Glutamatergic neuron (in vitro differentiated cells): ENCODE data around the gene TNNC2. TPM values are rescaled to one million over a fixed set of nuclear protein-coding genes. Genes with fewer than 3 reads are reported as not detected.

Experiments
- DNase-seq: peaks from one replicate; pipeline ENCODE4 v3.0.0; 2022
- H3K27ac Mint-ChIP-seq: one replicate; pipeline ENCODE4 v1.8.0; 2020; ENCODE audit warnings: mild to moderate bottlenecking, mixed read lengths, inconsistent platforms; ENCODE audit not compliant: unreplicated experiment
- H3K27me3 Mint-ChIP-seq: one replicate; pipeline ENCODE4 v1.8.0; 2020; ENCODE audit warnings: mild to moderate bottlenecking, moderate library complexity, mixed read lengths, inconsistent platforms; ENCODE audit not compliant: unreplicated experiment
- H3K36me3 Mint-ChIP-seq: one replicate; pipeline ENCODE4 v1.8.0; 2020; ENCODE audit warnings: mild to moderate bottlenecking, mixed read lengths, inconsistent platforms; ENCODE audit not compliant: unreplicated experiment
- H3K4me1 Mint-ChIP-seq: one replicate; pipeline ENCODE4 v1.8.0; 2020; ENCODE audit warnings: mild to moderate bottlenecking, low read depth, mixed read lengths, inconsistent platforms; ENCODE audit not compliant: unreplicated experiment
- H3K4me3 Mint-ChIP-seq: one replicate; pipeline ENCODE4 v1.8.0; 2020; ENCODE audit warnings: mild to moderate bottlenecking, mixed read lengths, inconsistent platforms; ENCODE audit not compliant: unreplicated experiment
- H3K9me3 Mint-ChIP-seq: one replicate; pipeline ENCODE4 v1.8.0; 2020; ENCODE audit warnings: mild to moderate bottlenecking, moderate library complexity, mixed read lengths, inconsistent platforms; ENCODE audit not compliant: unreplicated experiment
- CTCF ChIP-seq: fragments of 200-600 bp; sonication (generic); IDR thresholded peaks from one replicate; pipeline ENCODE4 v1.5.0; 2021; ENCODE audit not compliant: partially characterized antibody, unreplicated experiment
- total RNA-seq: library from RNA; stranded (reverse); fragmentation: NEBNext Ultra II Directional; extraction: Animal tissue kit (Norgen Biotek cat#: 25700); gene quantifications from one replicate; pipeline ENCODE4 v1.2.1, GENCODE V29; 2021; ENCODE audit not compliant: unreplicated experiment

Gene TNNC2
- total RNA-seq, 1 donor from 2014 or later: 0.64 TPM

- H3K27me3 Mint-ChIP-seq: peaks cover 5% of the 10 kb centered on the region
- H3K9me3 Mint-ChIP-seq: peaks cover 4% of the 10 kb centered on the region
- peak within 1 kb of the TSS; percentile 95 for H3K4me3 Mint-ChIP-seq
- no peak for TF ChIP-seq CTCF
- H3K4me1 Mint-ChIP-seq: peaks cover 6% of the 10 kb centered on the region
- H3K27ac Mint-ChIP-seq: peak within 1 kb of the TSS; percentile 95
- no peaks in the 10 kb centered on the region for H3K36me3 Mint-ChIP-seq
- DNase-seq: peak; percentile 84
Observed at GRCh38 chr20:45857114-45857881, 30.2 kb upstream of the TNNC2 start, which contains the start of the genes ACOT8 and ZSWIM3. ACOT8 (minus strand) TSS chr20:45857392; CDS start chr20:45857315, 77 bp downstream. ZSWIM3 (plus strand) TSS chr20:45857614; CDS start chr20:45857826, 212 bp downstream.

DNA sequence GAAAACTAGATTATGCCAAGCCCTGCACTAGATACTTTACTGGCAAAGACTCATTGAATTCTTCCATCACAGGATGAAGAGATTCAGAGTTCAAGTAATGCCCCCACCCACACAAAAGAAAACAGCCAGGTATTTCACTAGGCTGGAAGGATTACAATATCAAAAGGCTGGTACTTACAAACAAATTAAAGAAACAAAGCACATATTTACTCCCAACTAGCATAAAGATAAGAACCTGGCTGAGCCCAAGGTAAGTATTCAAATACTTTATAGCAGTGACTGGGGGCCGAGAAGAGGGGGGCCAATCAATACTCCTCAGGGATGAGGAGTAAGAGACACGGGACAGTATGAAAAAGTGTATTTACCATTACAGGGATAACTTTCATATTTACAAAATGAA, 26.4 kb upstream of the TNNC2 start:
- Mint-ChIP-seq H3K9me3 (peaks cover 4% of the 10 kb centered on the region), H3K4me1 (peaks cover 5% of the 10 kb centered on the region), H3K4me3 (no peak overlapping the region), H3K27me3 (peaks cover 7% of the 10 kb centered on the region), H3K27ac (no peak overlapping the region), H3K36me3 (no peaks in the 10 kb centered on the region)
- no peak for DNase-seq
- TF ChIP-seq CTCF: no peak

- no peaks in the 10 kb centered on the region for H3K36me3 Mint-ChIP-seq
- H3K27ac Mint-ChIP-seq: no peak overlapping the region
- peaks cover 2% of the 10 kb centered on the region for H3K27me3 Mint-ChIP-seq
- DNase-seq: no peak
- H3K9me3 Mint-ChIP-seq: peaks cover 2% of the 10 kb centered on the region
- no peak overlapping the region for H3K4me3 Mint-ChIP-seq
- TF ChIP-seq CTCF: no peak
- peaks cover 2% of the 10 kb centered on the region for H3K4me1 Mint-ChIP-seq
Observed at GRCh38 chr20:45852326-45852725, 25.2 kb upstream of the TNNC2 start.

DNA sequence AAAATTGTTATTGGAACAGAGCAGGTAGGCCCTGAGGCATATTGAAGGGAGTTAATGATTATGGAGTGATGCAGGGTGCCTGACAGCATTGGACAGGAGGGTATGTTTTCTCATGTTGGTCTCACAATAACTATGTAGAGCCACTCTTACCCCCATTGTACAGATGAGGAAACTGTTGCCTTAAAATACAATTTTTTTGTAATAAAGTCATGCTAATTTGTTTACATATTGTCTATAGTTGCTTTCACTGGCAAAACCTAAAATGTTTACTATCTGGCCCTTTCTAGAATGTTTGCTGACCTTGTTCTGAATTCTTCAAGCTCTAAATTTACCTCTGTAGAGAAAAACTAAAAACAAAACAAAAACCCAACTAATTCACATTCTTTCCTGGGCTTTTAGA, 24.4 kb upstream of the TNNC2 start:
- DNase-seq: no peak
- Mint-ChIP-seq H3K27ac (no peak overlapping the region), H3K4me1 (peaks cover 2% of the 10 kb centered on the region), H3K27me3 (peaks cover 2% of the 10 kb centered on the region), H3K36me3 (no peaks in the 10 kb centered on the region), H3K4me3 (no peak overlapping the region), H3K9me3 (peaks cover under 1% of the 10 kb centered on the region)
- no peak for TF ChIP-seq CTCF

DNA sequence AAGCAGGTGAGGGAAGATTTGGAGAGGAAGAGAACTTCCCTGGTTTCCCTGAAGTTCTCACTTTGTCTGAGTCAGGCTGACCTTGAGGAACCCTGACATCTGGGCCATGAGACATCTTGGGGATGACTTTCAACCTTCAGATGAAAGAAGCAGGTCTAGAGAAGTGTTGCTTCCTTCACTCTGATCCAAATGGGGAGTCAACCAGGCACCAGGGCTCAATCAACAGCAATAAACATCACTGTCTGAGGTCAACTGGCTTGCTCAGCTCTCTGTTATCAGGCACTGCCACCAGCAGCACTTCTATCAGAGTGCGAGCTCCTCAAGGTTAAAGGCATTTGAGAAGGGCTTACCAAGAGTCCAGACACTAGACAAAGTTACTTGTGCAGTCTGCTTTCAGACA, 23.8 kb upstream of the TNNC2 start:
- no peak for TF ChIP-seq CTCF
- Mint-ChIP-seq H3K36me3 (no peaks in the 10 kb centered on the region), H3K9me3 (no peaks in the 10 kb centered on the region), H3K27ac (no peak overlapping the region), H3K4me3 (no peak overlapping the region), H3K4me1 (peaks cover 2% of the 10 kb centered on the region), H3K27me3 (peaks cover 2% of the 10 kb centered on the region)
- no peak for DNase-seq
